AG09319 (cell line): Measurements from ENCODE around the gene CAPZA1.
"Not testable (repeated sequence)": the region's sequence is repeated elsewhere in the genome, so short reads cannot be mapped to it uniquely, and the experiment has no call there.

Source experiments
- DNase-seq: peaks from one replicate; pipeline ENCODE4 v3.0.0-alpha.2; 2010; ENCODE audit warnings: low read depth; ENCODE audit errors: extremely low read depth
- TF ChIP-seq, protein P1 (sequence below): IDR thresholded peaks from 2 replicates; pipeline ENCODE4 v1.5.1; 2011; ENCODE audit warnings: low read depth, mild to moderate bottlenecking, inconsistent platforms, low read length, moderate library complexity

The CAPZA1 gene

DNA sequence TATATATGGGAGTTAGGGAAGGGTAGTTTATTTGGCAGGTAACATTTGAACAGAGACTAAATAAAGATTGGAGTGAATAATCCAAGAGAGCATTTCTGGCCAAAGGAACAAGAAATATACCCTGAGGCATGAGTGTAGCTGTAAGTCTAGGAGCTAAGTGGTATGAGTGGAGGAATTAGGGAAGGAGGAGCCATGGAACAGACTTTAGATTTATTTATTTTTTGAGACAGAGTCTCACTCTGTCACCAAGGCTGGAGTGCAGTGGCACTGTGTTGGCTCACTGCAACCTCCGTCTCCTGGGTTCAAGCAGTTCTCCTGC lies 18.4 kb downstream of the CAPZA1 start:
- TF ChIP-seq, protein P1, sequence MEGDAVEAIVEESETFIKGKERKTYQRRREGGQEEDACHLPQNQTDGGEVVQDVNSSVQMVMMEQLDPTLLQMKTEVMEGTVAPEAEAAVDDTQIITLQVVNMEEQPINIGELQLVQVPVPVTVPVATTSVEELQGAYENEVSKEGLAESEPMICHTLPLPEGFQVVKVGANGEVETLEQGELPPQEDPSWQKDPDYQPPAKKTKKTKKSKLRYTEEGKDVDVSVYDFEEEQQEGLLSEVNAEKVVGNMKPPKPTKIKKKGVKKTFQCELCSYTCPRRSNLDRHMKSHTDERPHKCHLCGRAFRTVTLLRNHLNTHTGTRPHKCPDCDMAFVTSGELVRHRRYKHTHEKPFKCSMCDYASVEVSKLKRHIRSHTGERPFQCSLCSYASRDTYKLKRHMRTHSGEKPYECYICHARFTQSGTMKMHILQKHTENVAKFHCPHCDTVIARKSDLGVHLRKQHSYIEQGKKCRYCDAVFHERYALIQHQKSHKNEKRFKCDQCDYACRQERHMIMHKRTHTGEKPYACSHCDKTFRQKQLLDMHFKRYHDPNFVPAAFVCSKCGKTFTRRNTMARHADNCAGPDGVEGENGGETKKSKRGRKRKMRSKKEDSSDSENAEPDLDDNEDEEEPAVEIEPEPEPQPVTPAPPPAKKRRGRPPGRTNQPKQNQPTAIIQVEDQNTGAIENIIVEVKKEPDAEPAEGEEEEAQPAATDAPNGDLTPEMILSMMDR = no peak
- no peak for DNase-seq

DNA sequence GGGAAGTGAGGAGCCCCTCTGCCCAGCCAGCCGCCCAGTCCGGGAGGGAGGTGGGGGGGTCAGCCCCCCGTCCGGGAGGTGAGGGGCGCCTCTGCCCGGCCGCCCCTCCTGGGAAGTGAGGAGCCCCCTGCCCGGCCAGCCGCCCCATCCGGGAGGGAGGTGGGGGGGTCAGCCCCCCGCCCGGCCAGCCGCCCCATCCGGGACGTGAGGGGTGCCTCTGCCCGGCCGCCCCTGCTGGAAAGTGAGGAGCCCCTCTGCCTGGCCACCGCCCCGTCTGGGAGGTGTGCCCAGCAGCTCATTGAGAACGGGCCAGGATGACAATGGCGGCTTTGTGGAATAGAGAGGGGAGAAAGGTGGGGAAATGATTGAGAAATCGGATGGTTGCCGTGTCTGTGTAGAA lies 20.8 kb downstream of the CAPZA1 start:
- DNase-seq = not testable (repeated sequence)

DNA sequence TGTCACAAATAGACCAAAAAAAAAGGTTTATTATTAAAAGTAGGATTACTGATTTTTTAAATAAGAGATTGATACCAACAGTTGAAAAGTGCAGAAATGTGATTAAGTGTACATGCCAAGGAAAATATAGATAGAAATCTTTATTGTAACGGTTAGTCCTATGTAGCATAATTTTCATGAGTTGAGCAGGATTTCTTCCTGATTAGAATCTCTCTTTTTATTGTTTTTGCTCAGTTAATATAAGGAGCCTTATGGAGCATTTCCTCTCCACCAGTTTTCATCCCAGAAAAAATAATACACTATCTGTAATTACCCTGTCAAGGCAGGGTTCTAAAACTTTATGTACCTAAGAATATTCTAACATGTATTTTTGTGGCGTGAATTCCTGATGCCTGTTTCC lies 23.4 kb downstream of the CAPZA1 start:
- DNase-seq = no peak
- TF ChIP-seq, protein P1 = no peak

DNA sequence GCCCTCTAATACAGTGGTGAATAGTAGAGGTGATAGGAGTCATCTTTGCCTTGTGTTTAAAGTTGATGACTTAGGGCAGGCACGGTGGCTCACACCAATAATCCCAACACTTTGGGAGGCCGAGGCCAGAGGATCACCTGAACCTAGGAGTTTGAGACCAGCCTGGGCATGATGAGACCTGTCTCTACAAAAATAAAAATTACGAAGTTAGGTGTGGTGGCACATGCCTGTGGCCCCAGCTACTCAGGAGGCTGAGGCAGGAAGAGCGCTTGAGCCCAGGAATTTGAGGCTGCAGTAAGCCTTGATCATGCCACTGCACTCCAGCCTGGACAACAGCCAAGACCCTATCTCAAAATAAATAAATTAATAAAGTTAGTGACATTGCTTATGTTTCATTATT lies 26.6 kb downstream of the CAPZA1 start:
- no peak for DNase-seq
- TF ChIP-seq, protein P1 = no peak

DNA sequence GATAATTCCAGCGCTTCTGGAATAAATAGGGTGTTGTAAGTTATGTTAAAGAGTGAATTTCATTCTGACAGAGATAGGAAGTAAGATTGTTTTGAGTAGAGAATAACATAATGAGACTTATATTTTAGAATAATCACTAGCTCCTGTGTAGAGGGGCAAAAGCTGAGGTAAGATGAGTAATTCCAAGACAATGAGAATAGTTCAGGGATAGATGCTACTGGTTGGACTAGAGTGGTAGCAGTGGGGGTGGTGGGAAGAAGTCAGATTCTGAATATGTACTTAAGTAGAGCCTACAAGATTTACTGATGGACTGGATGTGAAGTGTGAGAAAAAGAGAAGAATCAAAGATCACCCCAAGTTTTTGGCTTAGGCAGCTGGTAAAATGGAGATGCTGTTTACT lies 31.6 kb downstream of the CAPZA1 start:
- TF ChIP-seq, protein P1 = no peak
- DNase-seq = no peak

DNA sequence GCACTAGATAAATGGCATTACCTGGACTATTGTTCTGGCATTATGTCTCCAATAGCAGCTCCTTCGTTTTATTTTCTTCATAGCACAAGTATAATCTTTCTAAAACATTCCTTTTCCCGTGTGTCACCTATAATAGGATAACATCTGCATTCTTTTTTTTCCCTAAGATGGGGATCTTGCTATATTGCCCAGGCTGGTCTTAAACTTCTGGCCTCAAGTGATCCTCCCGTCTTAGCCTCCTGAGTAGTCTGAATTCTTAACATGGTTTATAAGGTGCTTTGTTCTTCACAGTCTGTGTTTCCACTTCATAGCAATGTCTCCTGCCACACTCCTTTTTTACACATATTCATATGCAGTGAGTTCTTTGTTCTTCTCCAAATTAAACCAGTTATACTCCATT lies 46.2 kb downstream of the CAPZA1 start:
- TF ChIP-seq, protein P1 = no peak

DNA sequence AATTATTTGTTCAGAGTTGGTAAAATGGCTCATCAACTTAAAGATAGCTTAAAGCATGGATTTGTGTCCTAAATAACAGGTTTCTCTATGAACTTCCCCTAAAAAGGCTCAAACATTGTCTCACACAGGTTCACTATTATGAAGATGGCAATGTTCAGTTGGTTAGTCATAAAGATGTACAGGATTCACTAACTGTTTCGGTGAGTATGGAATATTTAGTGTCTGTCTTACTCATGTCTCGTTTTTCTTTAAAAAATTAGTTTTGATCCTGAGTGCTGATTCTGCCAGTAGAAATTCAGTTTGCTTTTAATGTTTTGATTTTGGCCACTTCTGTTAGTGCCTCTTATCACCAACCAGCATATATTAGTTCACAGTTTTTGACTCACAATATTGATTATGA lies 47.3 kb downstream of the CAPZA1 start:
- no peak for DNase-seq
- TF ChIP-seq, protein P1 = no peak

More for the DNA sequence above, 46.2 kb downstream of the CAPZA1 start:
- no peak for DNase-seq

DNA sequence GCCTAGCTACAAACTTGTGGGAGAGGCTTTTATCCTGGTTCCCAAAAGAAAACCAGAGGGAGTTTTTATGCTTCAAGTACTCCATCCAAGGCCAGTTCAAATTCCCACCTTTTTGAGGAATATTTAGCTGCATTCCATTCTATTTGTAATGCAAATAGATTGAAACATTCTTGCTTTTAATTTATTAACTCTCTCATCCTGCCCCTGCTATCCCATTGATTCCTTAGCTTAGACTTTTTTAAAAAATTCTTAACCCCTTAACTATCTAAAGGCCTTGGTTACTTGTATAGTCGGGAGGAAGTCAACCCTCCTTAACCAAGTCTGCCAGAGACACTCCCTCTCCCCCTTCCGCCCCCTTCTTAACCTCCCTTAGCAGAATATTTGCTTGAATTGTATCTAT lies 52.4 kb downstream of the CAPZA1 start:
- TF ChIP-seq, protein P1 = no peak
- no peak for DNase-seq
